Lower leg skin (tissue), 3 donors: Measurements from ENCODE around the gene CREB3L1.

ENCODE experiments used
- POLR2A ChIP-seq, 2 donors: fragments of 450-650 bp; IDR thresholded peaks; one replicate each; pipeline ENCODE4 v1.6.1; 2016 to 2017; ENCODE audit warnings: antibody characterized with exemption in 2 of 2, mild to moderate bottlenecking in 1 of 2, moderate library complexity in 1 of 2
- TF ChIP-seq, protein P1 (sequence below), 3 donors: fragments of 450-650 bp; IDR thresholded peaks; one replicate each; pipeline ENCODE4 v1.5.1; 2016; ENCODE audit warnings: antibody characterized with exemption in 3 of 3, mild to moderate bottlenecking in 3 of 3, moderate library complexity in 2 of 3

DNA sequence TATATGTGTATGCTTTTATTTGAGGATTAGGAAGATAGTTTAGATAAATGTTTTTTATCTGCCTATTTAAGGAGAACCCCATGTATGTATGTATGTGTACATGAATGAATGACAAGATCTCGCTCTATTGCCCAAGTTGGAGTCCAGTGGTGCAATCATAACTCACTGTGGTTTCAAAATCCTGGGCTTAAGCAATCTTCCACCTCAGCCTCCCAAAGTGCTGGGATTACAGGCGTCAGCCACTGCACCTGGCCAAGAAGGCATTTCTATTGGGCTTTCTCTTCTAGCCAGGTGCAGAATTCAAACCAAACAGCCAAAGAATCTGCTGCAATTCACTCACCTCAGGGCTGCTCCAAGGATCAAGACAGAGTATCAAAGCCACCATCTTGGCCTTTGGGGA is 44.3 kb downstream of the CREB3L1 start:
- TF ChIP-seq, protein P1, sequence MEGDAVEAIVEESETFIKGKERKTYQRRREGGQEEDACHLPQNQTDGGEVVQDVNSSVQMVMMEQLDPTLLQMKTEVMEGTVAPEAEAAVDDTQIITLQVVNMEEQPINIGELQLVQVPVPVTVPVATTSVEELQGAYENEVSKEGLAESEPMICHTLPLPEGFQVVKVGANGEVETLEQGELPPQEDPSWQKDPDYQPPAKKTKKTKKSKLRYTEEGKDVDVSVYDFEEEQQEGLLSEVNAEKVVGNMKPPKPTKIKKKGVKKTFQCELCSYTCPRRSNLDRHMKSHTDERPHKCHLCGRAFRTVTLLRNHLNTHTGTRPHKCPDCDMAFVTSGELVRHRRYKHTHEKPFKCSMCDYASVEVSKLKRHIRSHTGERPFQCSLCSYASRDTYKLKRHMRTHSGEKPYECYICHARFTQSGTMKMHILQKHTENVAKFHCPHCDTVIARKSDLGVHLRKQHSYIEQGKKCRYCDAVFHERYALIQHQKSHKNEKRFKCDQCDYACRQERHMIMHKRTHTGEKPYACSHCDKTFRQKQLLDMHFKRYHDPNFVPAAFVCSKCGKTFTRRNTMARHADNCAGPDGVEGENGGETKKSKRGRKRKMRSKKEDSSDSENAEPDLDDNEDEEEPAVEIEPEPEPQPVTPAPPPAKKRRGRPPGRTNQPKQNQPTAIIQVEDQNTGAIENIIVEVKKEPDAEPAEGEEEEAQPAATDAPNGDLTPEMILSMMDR (IDR thresholded peaks at IDR 0.05) = no peak
- TF ChIP-seq POLR2A (IDR thresholded peaks at IDR 0.05) = no peak
